Neural cell (in vitro differentiated cells): ENCODE results near the gene GLB1L.

Source experiments
- EZH2 ChIP-seq: fragments of 200-600, 300-800 bp; shearing (Covaris generic), sonication (generic); IDR thresholded peaks from 2 replicates; pipeline ENCODE4 v1.6.1; 2014; ENCODE audit warnings: antibody characterized with exemption, low read length, borderline replicate concordance, mild to moderate bottlenecking; ENCODE audit not compliant: insufficient read depth, poor library complexity, severe bottlenecking
- SMC3 ChIP-seq: fragments of 450-650 bp; conservative IDR thresholded peaks from 2 replicates; pipeline ENCODE4 v1.6.1; 2014; ENCODE audit warnings: antibody characterized with exemption, mild to moderate bottlenecking, moderate library complexity; ENCODE audit not compliant: poor library complexity
- TF ChIP-seq, protein P1 (sequence below): IDR thresholded peaks from 2 replicates; pipeline ENCODE4 v1.6.1; 2012; ENCODE audit warnings: borderline replicate concordance

GRCh38 chr2:219213026-219213415 is 32.2 kb downstream of the GLB1L start:
- TF ChIP-seq SMC3 (no peak), EZH2 (no peak)
- TF ChIP-seq, protein P1, sequence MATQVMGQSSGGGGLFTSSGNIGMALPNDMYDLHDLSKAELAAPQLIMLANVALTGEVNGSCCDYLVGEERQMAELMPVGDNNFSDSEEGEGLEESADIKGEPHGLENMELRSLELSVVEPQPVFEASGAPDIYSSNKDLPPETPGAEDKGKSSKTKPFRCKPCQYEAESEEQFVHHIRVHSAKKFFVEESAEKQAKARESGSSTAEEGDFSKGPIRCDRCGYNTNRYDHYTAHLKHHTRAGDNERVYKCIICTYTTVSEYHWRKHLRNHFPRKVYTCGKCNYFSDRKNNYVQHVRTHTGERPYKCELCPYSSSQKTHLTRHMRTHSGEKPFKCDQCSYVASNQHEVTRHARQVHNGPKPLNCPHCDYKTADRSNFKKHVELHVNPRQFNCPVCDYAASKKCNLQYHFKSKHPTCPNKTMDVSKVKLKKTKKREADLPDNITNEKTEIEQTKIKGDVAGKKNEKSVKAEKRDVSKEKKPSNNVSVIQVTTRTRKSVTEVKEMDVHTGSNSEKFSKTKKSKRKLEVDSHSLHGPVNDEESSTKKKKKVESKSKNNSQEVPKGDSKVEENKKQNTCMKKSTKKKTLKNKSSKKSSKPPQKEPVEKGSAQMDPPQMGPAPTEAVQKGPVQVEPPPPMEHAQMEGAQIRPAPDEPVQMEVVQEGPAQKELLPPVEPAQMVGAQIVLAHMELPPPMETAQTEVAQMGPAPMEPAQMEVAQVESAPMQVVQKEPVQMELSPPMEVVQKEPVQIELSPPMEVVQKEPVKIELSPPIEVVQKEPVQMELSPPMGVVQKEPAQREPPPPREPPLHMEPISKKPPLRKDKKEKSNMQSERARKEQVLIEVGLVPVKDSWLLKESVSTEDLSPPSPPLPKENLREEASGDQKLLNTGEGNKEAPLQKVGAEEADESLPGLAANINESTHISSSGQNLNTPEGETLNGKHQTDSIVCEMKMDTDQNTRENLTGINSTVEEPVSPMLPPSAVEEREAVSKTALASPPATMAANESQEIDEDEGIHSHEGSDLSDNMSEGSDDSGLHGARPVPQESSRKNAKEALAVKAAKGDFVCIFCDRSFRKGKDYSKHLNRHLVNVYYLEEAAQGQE = no peak
